NCI-H2196 (cell line): ENCODE results near the gene ELMO1.

Experiments used
- DNase-seq: peaks from one replicate; lab custom pipeline; 2025; ENCODE audit not compliant: unreplicated experiment; lab: John Stamatoyannopoulos, UW

The ELMO1 gene

GRCh38 chr7:37282093-37282444, 166.6 kb downstream of the ELMO1 start:
- no peak for DNase-seq

- DNase-seq, result no peak
Measured at GRCh38 chr7:37281368-37282092, 167.1 kb downstream of the ELMO1 start.

GRCh38 chr7:37277513-37277912, 171.2 kb downstream of the ELMO1 start:
- no peak for DNase-seq

- DNase-seq, result no peak
Measured at GRCh38 chr7:37275078-37275710, 173.5 kb downstream of the ELMO1 start.

- no peak for DNase-seq
Measured at GRCh38 chr7:37273891-37274290, 174.8 kb downstream of the ELMO1 start.

GRCh38 chr7:37269711-37270508, 178.8 kb downstream of the ELMO1 start:
- DNase-seq, result no peak

- no peak for DNase-seq
Measured at GRCh38 chr7:37267251-37267650, 181.4 kb downstream of the ELMO1 start.

- DNase-seq, result no peak
Measured at GRCh38 chr7:37265876-37266275, 182.8 kb downstream of the ELMO1 start.

GRCh38 chr7:37265006-37265405, 183.7 kb downstream of the ELMO1 start:
- DNase-seq, result no peak

GRCh38 chr7:37262181-37262580, 186.5 kb downstream of the ELMO1 start:
- DNase-seq, result no peak

GRCh38 chr7:37259319-37259821, 189.3 kb downstream of the ELMO1 start:
- no peak for DNase-seq

- no peak for DNase-seq
Measured at GRCh38 chr7:37256631-37257030, 192.0 kb downstream of the ELMO1 start.

- DNase-seq, result no peak
Measured at GRCh38 chr7:37255327-37255944, 193.2 kb downstream of the ELMO1 start.

- DNase-seq, result no peak
Measured at GRCh38 chr7:37251222-37251621, 197.4 kb downstream of the ELMO1 start.

GRCh38 chr7:37249240-37249639, 199.4 kb downstream of the ELMO1 start:
- DNase-seq, result no peak

- no peak for DNase-seq
Measured at GRCh38 chr7:37248396-37248861, 200.2 kb downstream of the ELMO1 start.

- DNase-seq, result no peak
Measured at GRCh38 chr7:37247861-37248260, 200.8 kb downstream of the ELMO1 start.

- no peak for DNase-seq
Measured at GRCh38 chr7:37245590-37245989, 203.1 kb downstream of the ELMO1 start.

- no peak for DNase-seq
Measured at GRCh38 chr7:37236906-37237305, 211.8 kb downstream of the ELMO1 start.

- no peak for DNase-seq
Measured at GRCh38 chr7:37235813-37236212, 212.9 kb downstream of the ELMO1 start.

- DNase-seq, result no peak
Measured at GRCh38 chr7:37234928-37235327, 213.7 kb downstream of the ELMO1 start.
